HG03196 (cell line): Measurements from ENCODE around the gene TRIM3.
"Not testable (repeated sequence)": the region's sequence is repeated elsewhere in the genome, so short reads cannot be mapped to it uniquely, and the experiment has no call there.

ENCODE experiments used
- ATAC-seq: cut with Tn5 transposase; IDR thresholded peaks from one replicate; pipeline ENCODE4 v1.9.1; 2021; ENCODE audit not compliant: unreplicated experiment

The TRIM3 gene

DNA sequence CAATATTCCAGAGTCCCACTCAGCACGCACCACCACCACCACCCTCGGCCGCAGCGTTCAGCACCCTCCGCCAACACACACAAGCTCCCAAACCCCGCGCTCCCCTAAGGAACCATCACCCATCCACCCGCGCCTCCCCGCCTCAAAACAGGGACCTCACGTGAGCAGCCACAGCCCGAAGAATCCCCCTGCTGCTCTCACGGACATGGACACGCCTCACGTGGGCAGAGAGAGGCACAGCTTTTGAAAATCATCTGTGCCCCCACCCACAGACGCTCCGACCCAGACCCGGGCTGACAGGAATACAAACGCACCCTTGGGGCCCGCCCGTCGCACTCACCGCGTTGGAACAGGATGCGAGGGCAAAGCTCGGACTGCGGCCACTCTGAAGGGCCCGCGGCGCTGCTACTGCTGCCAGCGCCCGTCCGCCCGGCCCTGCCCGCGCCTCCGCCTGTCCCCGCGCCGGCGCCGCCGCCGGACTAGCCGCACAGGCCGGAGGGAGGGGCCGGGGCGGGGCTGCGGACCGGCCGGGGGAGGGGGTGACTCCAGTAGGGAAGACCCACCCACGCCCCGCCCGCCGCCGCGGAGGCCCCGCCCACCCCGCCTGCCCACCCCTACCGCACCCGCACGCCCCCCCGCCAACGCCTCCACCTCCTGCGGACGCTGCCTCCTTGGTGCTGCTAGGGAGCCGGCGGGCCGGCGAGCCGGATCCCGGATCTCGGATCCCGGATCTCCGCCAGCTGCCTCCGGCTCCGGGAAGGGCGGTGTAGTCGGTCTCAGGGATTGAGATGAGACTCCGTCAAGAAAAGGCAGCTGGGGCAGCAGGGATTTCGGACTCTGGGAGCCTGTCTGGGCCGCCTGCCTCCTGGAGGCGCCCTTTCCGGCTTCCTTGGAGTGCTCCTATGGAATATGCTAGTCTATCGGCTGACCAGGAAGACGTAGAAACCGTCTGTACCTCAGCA lies at the start of gene TRIM3:
Gene TRIM3, minus strand, starts transcription at position 491 of the 962 bp plus-strand sequence. CDS start 8,246 bp downstream, outside the sequence.
- peak; percentile 53 for ATAC-seq

DNA sequence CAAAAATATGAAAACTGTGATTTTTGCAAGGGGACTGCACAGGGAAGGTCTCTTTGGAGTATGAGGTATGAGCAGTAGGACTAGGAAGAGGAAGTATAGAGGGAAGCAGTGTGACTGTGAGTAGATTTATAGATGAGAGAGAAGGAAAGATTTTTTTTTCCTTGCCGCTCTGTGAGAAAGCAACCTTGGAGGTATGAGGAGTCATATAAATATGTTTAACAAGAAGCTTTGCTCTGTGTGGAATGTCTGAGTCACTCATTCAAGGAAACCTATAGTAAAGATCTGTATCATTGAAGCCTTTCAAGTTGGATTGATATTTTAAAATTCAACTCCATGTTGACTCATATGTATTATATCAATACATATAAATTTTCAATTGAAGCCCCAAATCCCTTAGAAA lies 49.5 kb upstream of the TRIM3 start:
- no peak for ATAC-seq

DNA sequence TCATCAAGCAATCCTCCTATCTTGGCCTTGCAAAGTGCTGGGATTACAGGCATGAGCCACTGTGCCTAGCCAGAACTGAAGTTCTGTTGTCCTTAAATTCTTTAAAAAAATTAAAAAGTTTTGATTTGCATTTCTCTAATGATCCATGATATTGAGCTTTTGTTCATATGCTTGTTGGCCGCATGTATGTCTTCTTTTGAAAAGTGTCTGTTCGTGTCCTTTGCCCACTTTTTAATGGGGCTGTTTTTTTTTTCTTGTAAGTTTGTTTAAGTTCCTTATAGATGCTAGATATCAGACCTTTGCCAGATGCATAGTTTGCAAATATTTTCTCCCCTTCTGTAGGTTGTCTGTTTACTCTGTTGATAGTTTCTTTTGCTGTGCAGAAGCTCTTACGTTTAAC lies 48.2 kb upstream of the TRIM3 start:
- ATAC-seq: not testable (repeated sequence)

DNA sequence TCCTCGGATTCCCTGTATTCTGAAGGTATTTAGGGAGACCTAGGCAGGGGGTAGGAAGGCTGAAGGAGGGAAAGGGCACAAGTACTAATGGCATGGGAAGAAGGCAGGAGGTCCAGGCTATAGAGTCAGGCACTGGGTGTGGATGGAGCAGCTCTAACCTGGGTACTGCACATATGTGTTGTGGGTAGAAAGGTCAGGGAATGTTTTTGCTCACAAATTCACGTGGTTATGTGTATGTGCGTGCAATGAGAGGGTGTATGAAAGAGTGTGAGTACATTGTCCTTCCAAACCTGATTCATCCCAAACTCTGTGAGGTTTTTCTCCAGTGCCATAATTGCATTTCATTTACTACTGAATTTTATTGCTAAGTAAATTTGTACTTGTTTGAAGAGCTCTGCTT lies 46.5 kb upstream of the TRIM3 start:
- ATAC-seq: no peak

DNA sequence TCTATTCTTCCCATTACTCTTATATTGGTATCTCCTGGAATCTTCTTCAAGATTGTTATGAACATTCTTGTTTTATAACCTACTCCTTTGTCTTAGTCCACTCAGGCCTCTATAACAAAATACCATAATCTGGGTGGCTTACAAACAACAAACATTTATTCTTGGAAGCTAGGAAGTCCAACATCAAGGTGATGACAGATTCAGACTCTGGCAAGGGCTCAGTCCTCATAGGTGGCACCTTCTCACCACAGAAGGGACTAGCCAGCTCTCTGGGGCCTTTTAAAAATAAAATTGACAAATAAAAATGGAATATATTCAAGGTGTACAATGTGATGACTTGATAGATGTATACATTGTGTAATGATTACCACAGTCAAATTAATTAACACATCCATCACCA lies 43.1 kb upstream of the TRIM3 start:
- no peak for ATAC-seq

DNA sequence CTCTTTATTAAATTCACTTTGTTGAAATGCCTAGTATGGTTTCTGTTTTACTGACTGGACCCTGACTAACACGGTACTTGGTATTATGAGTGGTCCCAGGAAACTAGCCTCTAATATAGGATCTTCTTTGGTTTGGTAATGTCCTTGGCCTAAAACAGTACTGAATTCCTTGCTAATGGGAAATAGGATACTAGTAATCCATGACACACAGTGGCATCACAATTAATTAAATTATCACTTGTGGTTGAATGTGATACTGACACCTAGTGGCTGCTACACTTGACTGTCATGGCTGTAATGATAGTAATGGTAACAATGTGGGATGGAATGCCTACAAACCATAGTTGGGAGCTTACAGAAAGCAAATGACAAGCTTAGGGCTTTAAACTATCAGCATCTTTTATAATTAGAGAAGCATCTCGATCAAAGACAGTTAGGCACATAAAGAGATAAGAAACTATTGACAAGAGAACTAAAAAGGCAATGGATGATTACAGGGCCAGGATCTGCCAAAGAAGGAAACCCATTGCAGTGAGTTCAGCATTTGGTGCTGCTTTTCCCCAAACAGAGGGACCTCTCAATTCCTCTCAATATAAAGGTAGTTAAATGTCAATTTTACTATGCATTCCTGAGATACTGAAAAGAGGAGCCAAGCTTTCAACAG lies 32.0 kb upstream of the TRIM3 start:
- no peak for ATAC-seq

DNA sequence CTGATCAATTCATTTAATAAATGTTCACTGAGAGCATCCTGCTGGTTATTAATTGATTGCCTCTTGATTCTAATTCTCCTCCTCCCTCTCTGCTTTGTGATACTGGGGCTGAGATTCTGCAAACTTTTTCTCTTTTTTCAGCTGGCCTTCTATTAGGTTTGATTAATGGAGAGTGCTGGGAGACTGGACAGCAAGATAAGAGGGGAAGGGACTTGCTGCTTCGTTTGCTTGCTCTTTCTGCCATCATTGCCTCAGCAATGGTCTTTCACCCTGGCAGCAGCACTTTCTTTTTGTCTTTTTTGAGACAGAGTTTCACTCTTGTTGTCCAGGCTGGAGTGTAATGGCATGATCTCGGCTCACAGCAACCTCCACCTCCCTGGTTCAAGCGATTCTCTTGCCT lies 30.4 kb upstream of the TRIM3 start:
- ATAC-seq: no peak

DNA sequence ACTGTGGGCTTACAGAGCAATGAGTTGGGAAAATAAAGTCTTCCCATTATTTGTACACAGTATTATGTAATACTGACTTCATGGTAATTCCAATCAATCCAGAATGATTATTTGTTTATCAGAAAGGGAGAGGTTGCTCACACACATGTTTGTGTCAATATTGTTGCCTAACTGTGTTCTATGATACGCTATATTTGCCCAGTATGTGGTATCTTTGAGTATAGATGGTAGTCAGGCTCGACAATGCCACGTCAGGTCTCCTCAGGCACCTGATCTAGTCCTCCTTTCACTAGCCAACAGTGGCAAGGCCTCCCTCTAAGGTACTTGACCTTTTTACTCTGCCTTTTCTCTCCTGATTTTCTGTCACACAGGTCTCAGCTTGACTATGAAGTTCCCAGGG lies 28.6 kb upstream of the TRIM3 start:
- ATAC-seq: no peak

DNA sequence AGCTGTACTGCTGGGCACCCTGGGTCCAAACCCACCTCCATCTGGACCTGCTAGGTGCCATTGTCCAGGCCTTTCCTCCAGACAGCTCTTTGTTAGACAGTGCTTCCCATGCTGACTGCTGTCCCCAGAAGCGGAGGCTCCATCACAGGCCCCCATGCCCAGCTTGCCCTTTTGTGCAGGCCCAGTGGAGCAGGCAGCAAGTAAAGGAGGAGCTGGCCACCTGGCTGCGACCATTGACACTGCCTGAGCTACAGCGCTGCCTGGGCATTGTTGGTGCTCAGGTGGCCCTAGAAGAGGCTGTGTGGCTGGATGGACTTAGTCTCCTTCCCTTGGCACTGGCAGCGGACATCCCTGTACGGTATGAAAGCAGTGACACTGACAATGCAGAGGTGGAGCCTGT lies 24.8 kb upstream of the TRIM3 start:
- ATAC-seq: no peak

DNA sequence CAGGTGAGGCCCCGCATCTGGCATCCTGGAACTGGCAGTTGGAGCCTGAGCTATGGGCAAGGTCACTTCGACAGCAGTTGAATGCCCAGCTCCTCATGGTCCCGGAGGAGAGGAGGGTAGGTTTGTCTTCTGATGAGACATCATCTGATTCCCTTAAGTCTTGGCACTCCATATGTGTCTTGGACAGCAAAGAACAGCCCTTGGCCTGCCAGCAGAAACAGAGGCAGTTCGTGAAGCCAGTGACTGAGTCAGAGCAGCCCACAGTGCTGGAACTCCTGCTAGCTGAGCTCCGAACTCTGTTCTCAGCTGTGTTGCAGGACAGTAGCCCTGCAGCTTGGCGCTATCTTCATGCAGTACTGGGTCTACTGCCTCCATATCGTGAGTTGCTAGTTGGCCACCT lies 24.4 kb upstream of the TRIM3 start:
- no peak for ATAC-seq

DNA sequence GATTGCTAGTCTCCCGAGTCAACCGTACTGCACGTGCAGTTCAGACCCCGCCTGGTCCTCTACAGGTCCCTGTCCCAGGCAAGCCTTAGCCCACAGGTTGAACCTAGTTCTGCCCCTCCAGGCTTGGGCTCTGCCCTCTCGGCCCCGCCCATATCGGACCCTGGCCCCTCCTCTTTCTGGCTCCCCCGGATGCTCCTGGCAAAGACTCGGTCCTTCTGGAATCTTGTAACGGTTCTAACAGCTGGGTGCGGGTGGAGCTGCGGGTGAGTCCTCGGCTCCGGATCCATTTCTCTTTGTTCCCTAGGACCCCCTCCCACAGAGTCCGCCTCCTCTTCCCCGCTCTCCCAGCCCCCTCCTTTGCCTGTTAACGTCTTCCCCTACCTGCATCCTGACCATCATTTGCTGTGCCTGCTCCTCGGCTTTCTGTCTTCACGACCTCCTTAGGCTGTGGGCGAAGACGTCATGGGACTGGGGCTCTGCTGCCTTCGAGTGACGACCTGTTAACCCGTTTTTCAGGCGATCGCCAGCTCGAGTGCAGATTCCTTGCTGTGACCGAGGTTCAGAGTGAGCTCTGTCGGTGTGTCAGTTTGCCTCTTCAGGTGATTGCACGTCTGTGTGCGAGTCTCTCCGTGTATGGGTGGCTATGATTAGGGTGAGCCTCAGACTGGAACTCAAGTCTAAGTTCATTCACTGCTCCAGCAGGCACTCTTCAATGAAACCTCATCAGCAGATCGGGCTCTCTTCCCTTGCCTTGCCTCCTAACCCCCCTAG lies 23.5 kb upstream of the TRIM3 start, which contains the start of gene DNHD1:
Gene DNHD1, plus strand, starts transcription at position 212 of the 771 bp plus-strand sequence. CDS start 936 bp downstream, outside the sequence.
- no peak for ATAC-seq

DNA sequence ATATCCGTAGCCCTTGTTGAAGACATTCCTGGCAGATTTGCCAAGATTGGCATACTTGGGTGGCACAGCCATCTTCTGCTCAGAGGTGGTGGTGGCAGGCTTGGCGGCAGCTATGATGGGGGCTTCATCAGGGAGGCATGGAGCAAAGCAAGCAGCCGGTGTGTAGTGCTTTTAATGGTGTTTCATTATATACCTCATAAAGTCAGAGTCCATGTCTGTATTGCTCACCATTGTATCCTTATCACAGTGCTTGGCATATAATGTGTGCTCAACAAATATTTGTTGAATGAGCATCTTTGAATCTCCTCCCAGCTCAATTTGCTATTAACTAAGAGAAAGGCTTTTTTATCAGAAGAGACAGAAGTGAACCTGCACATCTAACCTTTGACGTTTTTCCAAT lies 15.6 kb upstream of the TRIM3 start:
- no peak for ATAC-seq

DNA sequence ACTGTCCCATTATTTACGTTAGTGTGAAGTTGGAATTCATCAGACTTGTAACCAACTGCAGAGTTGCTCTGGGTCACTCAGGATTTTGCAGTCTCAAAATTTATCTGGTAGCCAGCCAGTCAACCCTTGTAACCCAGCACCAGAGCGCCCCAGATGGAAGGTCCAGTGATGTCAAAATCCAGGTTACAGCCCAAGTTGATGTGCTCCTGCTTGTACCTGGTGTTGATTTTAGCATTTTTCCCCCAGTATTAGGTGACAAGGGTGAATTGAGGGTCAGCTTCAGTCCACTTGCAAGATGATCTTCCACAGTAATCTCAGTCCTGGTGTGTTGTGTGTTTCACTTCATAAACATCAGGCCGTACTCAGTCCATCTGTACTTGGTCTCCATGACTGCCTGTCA lies 15.1 kb upstream of the TRIM3 start:
- no peak for ATAC-seq

DNA sequence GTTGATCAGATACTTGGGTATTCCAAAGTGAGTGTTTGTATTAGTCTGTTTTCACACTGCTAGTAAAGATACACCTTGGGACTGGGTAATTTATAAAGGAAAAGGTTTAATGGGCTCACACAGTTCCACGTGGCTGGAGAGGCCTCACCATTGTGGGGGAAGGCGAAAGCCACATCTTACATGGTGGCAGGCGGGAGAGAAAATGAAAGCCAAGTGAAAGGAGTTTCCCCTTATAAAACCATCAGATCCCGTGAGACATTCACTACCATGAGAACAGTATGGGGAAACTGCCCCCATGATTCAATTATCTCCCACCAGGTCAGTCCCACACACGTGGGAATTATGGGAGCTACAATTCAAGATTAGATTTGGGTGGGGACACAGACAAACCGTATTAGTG lies 14.6 kb upstream of the TRIM3 start:
- no peak for ATAC-seq

DNA sequence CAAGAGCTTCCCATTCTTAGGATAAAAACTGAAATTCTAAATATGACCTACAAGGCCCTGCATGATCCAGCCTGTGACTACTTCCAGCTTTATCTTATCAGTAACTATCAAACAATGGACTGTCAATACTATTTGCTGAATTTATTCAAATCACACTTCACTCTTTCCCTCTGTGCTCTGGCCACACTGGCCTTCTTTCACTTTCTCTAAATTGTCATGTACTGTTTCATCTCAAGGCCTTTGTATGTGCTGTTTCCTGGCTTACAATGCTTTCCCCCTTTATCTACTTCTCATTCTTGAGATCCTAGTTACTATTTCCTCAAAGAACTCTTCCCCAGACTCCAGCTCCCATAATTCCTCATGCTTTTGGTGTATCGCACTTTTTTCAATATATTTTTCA lies 13.2 kb upstream of the TRIM3 start:
- no peak for ATAC-seq

DNA sequence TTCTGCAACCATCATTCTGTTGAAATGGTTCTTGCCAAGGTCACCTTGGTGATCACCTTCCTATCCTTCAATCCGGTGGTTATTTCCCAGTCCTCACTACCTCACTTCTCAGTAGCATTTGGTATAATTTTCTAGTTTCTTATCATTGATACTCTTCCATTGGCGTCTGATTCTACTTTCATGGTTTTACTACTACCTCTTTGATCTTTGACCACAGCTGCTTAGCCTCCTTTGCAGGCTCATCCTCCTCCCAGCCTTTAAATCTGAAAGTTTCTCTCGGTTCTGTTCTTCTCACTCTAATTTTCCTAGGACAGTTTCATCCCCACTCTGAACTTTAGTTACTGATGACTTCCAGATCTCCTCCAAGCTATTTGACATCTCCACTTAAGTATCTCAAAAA lies 12.5 kb upstream of the TRIM3 start:
- no peak for ATAC-seq

DNA sequence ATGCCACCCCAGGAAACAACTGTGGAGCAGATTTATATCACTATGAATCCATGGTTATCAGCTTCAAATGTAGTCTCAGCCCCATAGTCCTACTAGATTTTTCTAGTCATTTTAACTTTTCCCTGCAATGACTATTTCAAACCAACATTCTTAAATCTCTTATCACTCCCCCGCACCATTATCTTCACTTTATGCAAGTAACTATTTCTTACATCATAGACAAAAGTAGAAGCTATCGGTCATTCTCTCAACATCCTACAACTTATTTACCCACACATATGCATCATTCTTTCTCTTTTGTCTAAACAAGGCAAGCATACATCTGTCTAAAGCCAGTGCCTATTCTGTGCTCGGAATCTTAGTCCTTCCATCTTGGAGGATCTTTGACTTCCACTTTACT lies 11.9 kb upstream of the TRIM3 start:
- no peak for ATAC-seq

DNA sequence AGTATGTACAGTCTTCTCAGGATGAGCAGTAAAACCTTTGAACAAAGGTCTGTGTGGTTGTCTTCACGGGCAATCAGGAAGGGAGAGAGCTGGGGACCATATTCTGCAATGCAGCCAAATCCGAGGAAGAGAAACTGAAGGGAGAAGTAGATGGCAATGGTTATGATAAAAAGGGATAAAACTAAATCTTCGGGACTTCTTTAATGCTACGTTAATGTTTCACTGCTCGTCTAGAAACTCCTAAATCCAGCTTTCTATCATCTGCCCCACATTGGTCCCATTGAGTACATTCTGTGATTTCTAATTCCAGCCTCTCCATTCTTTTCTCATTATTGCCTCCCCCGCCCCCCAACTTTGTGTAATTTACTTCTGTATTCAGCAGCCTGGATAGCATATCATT lies 9.3 kb upstream of the TRIM3 start:
- no peak for ATAC-seq

DNA sequence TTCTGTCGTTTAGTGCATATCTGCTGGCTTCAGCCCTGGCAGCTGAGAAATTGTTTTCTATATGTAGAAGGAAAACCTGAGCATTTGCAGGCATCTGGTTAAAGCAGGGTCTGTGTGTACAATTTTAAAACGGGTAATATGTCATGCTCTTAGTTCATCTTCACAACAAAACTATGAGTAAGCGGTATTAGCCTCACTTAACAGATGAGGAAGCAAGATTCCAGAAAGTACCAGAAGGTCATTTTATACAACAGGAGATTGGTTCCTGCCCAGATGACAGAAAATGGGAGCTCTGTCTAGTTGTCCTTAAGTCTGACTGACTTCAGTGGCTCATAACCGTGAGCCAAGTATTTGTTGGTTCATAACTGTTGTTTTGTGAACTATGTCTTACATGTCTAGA lies 8.7 kb upstream of the TRIM3 start:
- ATAC-seq: no peak

DNA sequence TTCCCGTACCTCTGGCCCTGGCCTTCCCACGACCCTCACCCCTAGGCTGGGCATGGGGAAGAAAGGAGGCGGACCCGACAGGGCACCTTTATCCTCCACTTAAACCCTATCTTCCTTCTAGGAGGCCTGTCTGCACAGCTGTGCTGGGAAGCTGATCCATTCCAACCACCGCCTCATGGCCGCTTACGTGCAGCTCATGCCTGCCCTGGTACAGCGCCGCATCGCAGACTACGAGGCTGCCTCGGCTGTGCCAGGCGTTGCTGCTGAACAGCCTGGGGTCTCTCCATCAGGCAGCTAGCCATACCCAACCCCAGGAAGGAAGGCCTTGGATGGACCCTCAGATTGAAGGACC lies 8.2 kb upstream of the TRIM3 start:
- no peak for ATAC-seq
